Osteoblast (primary cell): Measurements from ENCODE around the gene SLC25A4. TPM values are rescaled to one million over a fixed set of nuclear protein-coding genes. Genes with fewer than 3 reads are reported as not detected.
A peak's percentile ranks its signal among the peaks of the same experiment; 100 is the strongest.
"Not testable (repeated sequence)": the region's sequence is repeated elsewhere in the genome, so short reads cannot be mapped to it uniquely, and the experiment has no call there.

Experiments
- DNase-seq: peaks from one replicate; pipeline ENCODE4 v3.0.0; 2011; ENCODE audit warnings: low spot score, mixed read lengths; ENCODE audit not compliant: insufficient read length; ENCODE audit errors: missing footprints
- H2AFZ ChIP-seq: 2 replicates; pipeline ENCODE4 v1.6.0; 2011; ENCODE audit warnings: mild to moderate bottlenecking, low read length
- H3K27ac ChIP-seq: 2 replicates; pipeline ENCODE4 v1.5.1; 2011; ENCODE audit warnings: mild to moderate bottlenecking, low read depth, low read length, moderate library complexity
- H3K27me3 ChIP-seq: 2 replicates; pipeline ENCODE4 v1.6.0; 2012; ENCODE audit warnings: mild to moderate bottlenecking, control low read depth, inconsistent platforms, low read length, moderate library complexity; ENCODE audit not compliant: insufficient read depth
- H3K36me3 ChIP-seq: 2 replicates; pipeline ENCODE4 v1.5.1; 2011; ENCODE audit warnings: mild to moderate bottlenecking, low read length, control low read depth, moderate library complexity; ENCODE audit not compliant: insufficient read depth
- H3K4me1 ChIP-seq: 2 replicates; pipeline ENCODE4 v1.5.1; 2011; ENCODE audit warnings: mild to moderate bottlenecking, low read length, control low read depth, moderate library complexity; ENCODE audit not compliant: insufficient read depth
- H3K4me2 ChIP-seq: 2 replicates; pipeline ENCODE4 v1.6.0; 2011; ENCODE audit warnings: mild to moderate bottlenecking, low read length; ENCODE audit not compliant: insufficient read depth
- H3K4me3 ChIP-seq: fragments of 200-600 bp; sonication (generic); 3 replicates; pipeline ENCODE4 v1.5.1; 2012; ENCODE audit warnings: mild to moderate bottlenecking, low read length, inconsistent platforms; ENCODE audit not compliant: insufficient read depth
- H3K79me2 ChIP-seq: 2 replicates; pipeline ENCODE4 v1.6.0; 2012; ENCODE audit warnings: mild to moderate bottlenecking, low read length, control low read depth, inconsistent platforms; ENCODE audit not compliant: insufficient read depth
- H3K9me3 ChIP-seq: 2 replicates; pipeline ENCODE4 v1.5.1; 2011; ENCODE audit warnings: low read depth, low read length, control low read depth
- H4K20me1 ChIP-seq: 2 replicates; pipeline ENCODE4 v1.6.0; 2012; ENCODE audit warnings: mild to moderate bottlenecking, low read length, control low read depth; ENCODE audit not compliant: insufficient read depth
- total RNA-seq: library from RNA; depleted of rRNA; stranded (reverse); fragments of >200 nt; gene quantifications from 2 replicates; pipeline ENCODE4 v1.2.3, GENCODE V29; 2012
- TF ChIP-seq, protein P1 (sequence below): IDR thresholded peaks from 2 replicates; pipeline ENCODE4 v1.5.1; 2011; ENCODE audit warnings: mild to moderate bottlenecking, low read depth, low read length, moderate library complexity; ENCODE audit errors: extremely low read depth

The SLC25A4 gene
- total RNA-seq, 1 donor = 14.1 TPM

DNA sequence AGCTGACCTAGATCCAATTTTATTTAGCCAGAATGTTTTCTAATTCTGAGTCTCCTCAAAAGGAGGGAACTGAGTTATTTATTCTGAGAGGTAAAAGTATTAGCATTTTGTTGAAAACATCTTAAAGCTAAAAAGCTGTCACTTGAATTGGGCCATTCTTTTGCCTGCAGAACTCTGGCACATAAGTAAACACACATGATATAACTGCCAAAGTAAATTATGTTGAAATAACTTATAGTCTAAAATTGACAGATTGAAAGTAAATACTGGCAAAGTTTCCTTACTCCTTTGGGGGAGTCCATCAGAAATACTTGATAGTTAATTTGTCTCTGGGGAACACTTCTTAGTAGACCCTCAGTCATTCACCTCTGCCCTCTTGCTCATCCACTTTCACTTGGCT is 38.3 kb upstream of the SLC25A4 start:
- DNase-seq = peak; percentile 44
- Histone ChIP-seq H3K79me2 (no peaks in the 10 kb centered on the region), H3K36me3 (no peaks in the 10 kb centered on the region), H3K27ac (no peak overlapping the region), H3K4me3 (no peak overlapping the region), H4K20me1 (no peaks in the 10 kb centered on the region), H3K4me2 (no peak overlapping the region), H3K9me3 (no peaks in the 10 kb centered on the region), H3K27me3 (peaks cover 3% of the 10 kb centered on the region), H3K4me1 (no peaks in the 10 kb centered on the region), H2AFZ (no peak overlapping the region)
- TF ChIP-seq, protein P1, sequence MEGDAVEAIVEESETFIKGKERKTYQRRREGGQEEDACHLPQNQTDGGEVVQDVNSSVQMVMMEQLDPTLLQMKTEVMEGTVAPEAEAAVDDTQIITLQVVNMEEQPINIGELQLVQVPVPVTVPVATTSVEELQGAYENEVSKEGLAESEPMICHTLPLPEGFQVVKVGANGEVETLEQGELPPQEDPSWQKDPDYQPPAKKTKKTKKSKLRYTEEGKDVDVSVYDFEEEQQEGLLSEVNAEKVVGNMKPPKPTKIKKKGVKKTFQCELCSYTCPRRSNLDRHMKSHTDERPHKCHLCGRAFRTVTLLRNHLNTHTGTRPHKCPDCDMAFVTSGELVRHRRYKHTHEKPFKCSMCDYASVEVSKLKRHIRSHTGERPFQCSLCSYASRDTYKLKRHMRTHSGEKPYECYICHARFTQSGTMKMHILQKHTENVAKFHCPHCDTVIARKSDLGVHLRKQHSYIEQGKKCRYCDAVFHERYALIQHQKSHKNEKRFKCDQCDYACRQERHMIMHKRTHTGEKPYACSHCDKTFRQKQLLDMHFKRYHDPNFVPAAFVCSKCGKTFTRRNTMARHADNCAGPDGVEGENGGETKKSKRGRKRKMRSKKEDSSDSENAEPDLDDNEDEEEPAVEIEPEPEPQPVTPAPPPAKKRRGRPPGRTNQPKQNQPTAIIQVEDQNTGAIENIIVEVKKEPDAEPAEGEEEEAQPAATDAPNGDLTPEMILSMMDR = no peak

DNA sequence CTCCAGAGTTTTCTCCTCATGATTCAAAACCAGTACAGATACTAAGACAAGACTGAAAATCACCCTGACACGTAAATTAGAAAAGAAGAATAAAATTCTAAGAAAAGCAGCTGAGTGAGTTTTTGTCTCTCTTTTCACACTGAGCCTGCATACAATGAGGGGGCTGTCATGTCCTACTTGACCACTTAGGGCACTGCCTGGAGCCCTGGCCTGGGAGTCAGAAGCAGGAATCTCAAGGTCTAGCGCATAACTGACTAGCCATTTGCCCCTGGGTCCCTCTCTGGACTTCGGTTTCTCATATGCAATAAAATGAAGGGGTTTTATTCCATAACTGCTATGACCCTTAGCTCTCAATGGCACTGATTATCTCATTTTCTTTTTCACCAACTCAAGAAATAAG is 36.7 kb upstream of the SLC25A4 start:
- H3K4me1 ChIP-seq = no peaks in the 10 kb centered on the region
- no peak for DNase-seq
- H3K79me2 ChIP-seq = no peaks in the 10 kb centered on the region
- no peak overlapping the region for H3K27ac ChIP-seq
- no peaks in the 10 kb centered on the region for H4K20me1 ChIP-seq
- H3K36me3 ChIP-seq = no peaks in the 10 kb centered on the region
- peaks cover 3% of the 10 kb centered on the region for H3K27me3 ChIP-seq
- TF ChIP-seq, protein P1 = no peak
- no peak overlapping the region for H3K4me3 ChIP-seq
- H3K9me3 ChIP-seq = no peaks in the 10 kb centered on the region
- H2AFZ ChIP-seq = no peak overlapping the region
- no peak overlapping the region for H3K4me2 ChIP-seq

DNA sequence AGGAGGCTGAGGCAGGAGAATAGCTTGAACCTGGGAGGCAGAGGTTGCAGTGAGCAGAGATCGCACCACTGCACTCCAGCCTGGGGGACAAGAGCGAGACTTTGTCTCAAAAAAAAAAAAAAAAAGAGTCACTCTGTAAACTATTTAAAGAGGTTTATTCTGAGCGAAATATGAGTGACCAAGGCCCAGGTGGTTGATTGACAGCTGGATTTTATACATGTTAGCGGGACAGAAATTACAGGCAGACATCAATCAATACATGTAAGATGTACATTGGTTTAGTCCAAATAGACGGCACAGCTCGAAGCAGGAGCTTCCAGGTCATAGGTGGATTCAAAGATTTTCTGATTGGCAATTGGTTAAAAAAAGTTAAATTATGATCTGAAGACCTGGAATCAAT is 35.5 kb upstream of the SLC25A4 start:
- H3K36me3 ChIP-seq, H3K27ac ChIP-seq, H4K20me1 ChIP-seq, H3K4me3 ChIP-seq, H3K4me2 ChIP-seq, H3K9me3 ChIP-seq, H3K27me3 ChIP-seq, DNase-seq, H2AFZ ChIP-seq, H3K79me2 ChIP-seq: not testable (repeated sequence)
- H3K4me1 ChIP-seq = peaks cover 12% of the 10 kb centered on the region

DNA sequence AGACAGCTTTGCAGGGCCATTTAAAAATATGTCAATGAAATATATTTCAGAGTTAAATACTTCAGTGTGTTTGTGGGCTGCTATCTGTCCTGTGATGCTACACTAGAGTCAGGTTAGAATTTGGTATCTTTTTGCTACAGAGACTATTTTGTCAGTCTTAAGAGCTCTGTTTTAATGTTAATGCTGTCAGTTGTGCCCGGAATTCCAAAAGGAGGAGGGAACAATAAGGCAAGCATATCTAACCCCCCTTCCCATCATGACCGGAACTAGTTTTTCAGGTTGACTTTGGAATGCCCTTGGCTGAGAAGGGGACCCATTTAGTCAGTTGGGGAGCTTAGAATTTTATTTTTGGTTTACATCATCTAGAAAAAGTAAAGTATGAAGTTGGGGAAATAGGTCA is 34.9 kb upstream of the SLC25A4 start:
- H3K4me2 ChIP-seq = no peak overlapping the region
- no peak for DNase-seq
- no peak overlapping the region for H3K4me3 ChIP-seq
- H3K9me3 ChIP-seq = no peaks in the 10 kb centered on the region
- TF ChIP-seq, protein P1 = no peak
- H3K79me2 ChIP-seq = no peaks in the 10 kb centered on the region
- peaks cover 3% of the 10 kb centered on the region for H3K27me3 ChIP-seq
- H3K4me1 ChIP-seq = peaks cover 18% of the 10 kb centered on the region
- no peak overlapping the region for H2AFZ ChIP-seq
- no peak overlapping the region for H3K27ac ChIP-seq
- H3K36me3 ChIP-seq = no peaks in the 10 kb centered on the region
- H4K20me1 ChIP-seq = no peaks in the 10 kb centered on the region
